HG03432 (cell line): Measurements from ENCODE around the gene PARD3.

Experiments used
- ATAC-seq: cut with Tn5 transposase; IDR thresholded peaks from one replicate; pipeline ENCODE4 v1.9.1; 2021; ENCODE audit warnings: mild to moderate bottlenecking, moderate library complexity; ENCODE audit not compliant: unreplicated experiment

The PARD3 gene

DNA sequence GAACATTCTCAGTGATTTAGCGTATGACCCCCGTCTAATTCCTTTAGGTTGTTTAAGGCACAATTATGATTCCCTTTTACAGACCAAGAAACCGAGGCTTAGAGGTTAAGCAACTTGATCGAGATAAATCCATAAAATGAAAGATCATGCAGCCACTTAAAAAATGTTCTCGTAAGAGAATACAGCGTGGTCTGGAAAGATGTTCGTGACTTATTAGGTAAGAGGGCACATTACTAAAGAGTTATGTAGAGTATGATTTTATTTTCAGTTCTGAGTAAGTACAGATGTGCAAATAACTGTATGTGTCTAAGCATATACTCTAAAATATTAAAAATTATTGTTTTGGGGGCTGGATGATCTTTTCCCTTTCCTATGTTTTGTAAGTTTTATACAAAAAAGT is 575.1 kb downstream of the PARD3 start:
- no peak for ATAC-seq

DNA sequence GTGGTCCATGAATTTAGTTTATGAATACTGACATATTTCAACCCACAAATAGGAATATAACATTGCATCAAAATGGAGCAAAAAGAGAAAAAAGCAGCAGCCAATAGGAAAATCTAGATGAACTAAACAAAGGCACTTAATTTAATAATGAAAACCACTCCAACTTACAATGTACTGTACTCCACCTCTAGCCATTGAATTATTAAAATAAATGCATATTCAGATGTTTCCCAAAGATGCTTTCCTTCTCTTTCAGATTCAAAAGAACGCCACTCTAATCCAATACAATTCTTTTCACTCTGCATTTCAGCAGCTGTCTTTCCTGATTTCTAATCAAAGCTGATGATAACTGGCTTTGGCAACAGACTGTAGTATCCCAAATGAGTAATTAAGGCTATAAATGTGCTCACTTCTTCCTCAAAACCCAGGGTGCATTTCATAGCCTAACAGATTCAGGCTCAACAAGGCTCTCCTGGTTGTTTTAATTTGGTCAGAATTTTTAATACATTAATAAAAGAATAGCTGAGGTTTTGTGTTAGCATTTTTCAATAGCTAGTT is 577.1 kb downstream of the PARD3 start:
- no peak for ATAC-seq

DNA sequence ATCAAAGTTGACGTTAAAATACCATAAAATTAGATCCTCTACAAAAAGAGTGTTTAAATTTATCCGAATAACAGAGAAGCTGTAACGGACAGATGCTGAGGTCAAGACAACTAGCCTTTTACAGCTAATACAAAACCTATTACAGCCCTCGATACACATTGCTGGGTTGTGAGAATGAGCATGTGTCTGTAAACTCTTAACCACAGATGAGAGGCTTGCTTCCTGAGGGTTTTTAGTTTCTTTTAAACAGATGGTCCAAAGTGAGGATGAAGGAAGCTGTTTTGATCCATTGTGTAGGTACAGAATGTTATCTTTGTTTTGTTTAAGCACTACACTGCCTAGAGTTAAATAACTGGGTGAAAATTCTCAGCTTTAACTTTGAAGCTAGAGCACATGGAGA is 578.2 kb downstream of the PARD3 start:
- no peak for ATAC-seq

DNA sequence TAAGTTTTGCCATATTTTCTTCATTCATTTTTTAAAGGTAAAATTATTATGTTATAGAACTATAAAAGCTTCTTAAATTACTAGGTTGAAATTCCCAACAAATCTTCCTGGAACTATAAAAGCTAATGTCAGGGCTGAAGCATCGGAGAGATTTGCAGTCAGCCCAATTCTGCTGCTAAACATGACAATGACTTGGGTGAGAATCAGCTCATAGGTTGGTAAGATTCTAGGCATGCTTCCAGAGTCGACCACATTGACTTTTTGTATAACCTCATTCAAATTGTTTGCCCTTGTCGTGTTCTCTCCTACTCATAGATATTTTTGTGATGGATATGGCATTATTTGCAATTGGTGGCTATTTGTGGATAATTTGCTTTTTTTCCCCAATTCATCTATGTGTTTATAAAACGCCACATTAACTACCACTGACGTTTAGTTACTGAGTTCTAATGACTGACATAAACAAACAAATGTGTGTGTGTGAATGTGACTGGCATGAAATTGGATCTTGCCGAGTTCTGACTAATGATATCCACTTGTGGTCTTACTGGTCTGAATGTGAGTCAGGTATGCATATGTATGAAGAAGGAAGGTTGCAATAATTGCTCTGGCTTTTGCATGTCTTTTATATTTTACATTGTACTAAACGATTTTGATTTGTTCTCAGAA is 579.8 kb downstream of the PARD3 start:
- no peak for ATAC-seq

DNA sequence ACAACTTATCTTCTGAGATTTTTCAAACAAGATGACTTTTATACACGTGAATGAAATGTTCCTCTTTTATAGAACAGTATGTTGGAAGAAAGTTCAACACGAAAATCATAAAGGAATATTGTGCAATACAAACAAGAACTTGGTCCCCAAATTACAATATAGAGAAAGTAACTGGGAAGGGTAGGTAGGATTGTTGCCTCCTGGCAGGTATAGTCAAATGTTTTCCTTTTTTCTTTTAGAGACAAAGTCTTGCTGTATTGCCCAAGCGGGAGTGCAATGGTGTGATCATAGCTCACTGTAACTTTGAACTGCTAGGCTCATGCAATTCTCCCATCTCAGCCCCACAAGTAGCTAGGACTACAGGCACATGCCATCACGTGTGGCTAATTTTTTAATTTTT is 582.6 kb downstream of the PARD3 start:
- ATAC-seq = no peak

DNA sequence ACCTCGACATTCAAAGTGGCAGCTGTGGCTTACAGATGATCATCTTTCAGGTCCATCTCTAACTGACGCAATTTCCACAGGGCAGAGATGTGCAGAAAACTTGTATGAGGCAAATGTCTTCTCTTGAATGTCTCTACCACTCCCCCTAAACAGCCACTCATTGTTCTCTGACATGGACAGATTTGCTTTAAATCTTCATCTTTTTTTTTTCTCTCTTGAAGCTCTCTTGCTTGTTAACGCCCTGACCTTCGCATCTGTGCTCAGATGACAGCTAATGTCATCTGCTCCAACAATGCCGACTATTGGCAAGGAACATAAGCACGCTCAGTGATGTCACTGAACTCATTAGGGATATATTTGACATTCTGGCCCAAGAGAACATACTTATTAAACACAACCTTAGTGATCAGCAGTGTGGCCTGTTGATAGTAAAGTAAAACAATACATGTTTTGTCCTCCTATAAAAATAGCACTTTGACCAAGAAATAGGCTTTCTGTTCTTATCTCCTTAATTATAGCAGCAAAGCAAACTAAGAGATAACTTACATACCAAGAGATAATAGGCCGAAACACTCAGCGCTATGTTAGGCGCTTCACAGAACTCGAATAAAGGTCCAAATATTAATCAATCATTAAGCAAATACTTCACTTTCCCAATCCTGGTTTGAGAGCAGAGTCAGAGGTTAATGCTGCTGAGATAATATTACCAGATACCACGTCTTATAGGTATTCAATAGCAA is 583.5 kb downstream of the PARD3 start:
- ATAC-seq = no peak

DNA sequence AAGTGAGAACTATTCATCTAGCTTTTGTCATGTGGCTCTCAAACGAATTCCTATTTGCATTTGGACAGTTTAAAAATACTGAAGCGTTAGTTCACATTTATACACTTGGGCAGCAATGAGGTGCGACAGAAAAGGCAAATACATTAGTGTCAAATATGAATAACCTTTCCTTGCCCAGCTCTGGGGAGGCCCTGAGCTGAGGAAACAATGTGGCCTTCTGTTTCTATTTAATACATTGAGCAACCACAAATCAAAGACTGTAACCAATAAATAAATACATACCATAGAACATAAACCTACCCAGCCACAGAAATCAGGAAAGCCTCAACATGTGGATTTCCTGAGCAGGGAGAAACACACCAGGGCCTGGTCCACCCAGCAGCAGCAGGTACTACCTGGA is 585.2 kb downstream of the PARD3 start:
- no peak for ATAC-seq

DNA sequence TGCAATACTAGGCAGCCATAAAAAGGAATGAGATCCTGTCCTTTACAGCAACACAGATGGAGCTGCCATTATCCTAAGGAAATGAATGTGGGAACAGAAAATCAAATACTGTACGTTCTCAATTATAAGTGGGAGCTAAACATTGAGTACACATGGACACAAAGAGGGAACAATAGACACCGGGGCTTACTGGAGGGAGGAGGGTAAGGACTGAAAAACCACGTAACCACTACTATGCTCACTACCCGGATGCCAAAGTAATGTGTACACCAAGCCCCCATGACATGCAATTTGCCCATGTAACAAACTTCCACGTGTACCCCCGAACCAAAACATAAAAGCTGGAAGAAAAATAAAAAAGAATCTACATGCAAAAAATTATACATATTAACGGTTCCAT is 587.0 kb downstream of the PARD3 start:
- ATAC-seq = no peak

DNA sequence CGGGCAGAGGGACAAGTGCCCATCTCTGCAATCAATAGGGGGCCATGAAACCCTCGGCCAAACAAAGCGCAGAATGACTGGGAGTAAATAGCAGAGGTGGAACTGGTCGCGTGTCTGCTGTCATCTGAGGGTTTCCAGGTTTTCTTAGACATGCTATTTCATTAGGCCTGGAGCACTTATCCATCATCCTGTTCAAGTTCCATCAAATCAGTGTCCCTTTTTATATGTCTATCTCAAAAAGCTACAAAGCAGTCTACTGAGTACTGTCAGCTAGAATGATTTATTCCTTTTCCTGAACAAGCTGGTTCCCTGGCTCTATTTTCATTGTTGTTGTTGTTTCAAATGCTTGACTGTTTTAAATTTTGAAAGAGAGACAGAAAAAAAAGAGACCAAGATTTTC is 590.5 kb downstream of the PARD3 start:
- ATAC-seq = no peak

DNA sequence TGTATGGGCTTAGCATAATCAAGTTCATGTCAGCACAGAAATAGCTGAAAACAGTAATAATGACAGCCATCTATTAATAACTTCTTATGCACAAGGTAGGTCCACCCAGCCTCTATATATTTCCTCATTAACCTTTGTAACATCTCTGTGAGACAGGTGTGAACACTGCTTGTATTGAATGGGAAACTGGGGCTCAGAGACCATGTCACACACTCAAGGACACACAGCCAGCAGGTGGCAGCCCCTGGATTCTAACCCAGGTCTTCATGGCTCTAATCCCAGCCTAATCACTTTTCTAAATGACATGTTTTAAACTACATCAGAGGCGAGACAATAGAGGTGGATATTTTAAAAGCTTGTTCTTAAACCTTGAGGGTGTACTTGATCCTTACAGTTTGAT is 591.4 kb downstream of the PARD3 start:
- no peak for ATAC-seq

DNA sequence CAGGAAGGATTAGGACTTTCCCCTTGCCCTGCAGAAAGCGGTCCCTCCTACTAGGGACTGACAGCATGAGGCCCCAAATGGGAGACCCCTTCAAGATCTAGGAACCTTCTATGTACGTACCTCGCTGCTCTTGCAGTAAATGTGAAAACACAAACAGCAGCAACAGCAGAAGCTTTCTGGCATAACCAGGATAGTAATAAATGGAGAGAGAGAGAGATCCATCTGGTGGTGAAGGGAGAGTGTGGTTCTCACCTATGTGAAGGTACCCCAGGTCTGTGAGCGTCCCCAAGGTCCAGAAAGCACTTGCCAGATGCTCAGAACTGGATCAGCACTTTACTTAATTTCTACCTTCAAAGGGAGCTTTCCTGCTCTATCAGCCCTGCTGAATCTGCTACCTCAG is 592.7 kb downstream of the PARD3 start:
- ATAC-seq = no peak

DNA sequence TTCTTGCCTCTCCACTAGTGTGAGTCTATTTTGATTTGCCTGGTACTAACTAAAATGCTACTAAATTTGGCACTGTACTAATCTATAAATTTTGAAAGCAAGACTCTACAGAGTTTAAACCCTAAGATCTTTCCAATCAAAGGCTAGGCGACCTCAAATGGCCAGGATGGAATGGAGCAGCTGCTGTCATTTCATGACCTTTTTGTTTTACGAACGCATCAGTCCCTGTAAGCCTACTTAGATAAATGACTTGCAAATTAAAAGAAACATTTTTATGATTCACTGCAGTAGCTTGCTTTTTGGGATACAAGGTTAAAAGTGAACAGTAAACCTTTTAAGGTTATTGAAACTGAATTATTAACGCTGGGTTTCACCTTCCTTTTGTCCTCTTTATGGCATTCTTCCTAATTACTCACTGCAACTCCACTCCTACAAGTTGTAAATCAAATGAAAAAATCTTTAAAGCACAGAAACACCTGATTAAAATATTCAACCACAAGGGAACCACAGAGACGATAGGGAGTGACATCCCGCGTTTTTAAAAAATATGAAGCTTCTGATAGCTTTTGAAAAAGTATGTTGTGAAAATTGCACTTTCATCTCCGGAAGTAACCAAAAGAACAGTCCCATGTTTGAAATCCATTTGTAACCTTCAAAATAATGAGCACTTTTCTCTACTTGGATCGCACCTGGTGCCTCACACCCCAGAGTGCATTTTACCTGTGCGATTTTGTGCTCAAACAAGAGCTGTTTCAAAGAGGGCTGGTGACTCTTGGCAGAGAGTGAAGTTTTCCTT is 595.1 kb downstream of the PARD3 start:
- no peak for ATAC-seq

DNA sequence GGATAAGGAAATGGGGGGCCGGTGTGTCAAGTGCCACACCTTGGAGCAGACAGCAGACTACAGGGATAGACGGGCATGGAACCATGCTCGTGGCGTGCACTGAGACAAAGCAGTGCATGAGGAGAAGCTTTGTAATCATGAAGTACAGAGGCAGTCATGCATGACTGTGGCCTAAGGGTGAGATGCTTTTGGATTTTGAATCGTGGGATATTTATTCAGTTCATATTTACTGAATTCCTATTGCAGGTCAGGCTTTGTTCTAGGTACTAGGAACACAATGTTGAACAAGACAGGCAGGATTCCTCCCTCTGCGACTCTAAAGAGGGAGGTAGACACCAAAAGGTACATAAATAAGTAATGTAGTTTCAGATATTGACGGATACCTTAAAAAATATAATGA is 597.6 kb downstream of the PARD3 start:
- no peak for ATAC-seq

DNA sequence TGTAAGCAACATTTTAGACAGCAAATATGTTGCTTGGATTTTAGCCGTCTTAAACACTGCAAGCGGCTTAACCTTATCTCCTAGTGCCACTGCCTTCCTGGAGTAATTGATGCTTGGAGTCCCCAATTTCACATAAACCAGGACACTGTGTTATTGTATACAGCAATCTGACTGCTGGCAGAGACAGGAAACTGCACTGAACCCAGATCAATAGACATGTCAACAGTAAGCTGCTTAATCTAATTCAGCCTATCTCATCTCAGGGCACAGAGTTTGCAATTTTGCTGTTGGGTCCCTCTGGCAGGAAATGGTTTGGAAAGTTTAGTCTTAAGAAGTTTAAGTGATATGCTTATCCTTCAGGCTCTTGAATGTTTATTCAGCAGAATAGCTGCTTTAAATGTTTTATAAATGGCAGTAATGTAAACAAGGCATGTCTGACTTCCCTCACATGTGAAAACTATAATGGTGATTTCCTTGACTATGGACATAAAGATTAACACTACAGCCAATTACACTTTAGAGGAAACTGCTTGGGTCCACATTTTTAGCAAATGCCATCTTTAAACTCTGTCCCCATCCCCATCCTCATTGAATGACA is 598.6 kb downstream of the PARD3 start:
- no peak for ATAC-seq

DNA sequence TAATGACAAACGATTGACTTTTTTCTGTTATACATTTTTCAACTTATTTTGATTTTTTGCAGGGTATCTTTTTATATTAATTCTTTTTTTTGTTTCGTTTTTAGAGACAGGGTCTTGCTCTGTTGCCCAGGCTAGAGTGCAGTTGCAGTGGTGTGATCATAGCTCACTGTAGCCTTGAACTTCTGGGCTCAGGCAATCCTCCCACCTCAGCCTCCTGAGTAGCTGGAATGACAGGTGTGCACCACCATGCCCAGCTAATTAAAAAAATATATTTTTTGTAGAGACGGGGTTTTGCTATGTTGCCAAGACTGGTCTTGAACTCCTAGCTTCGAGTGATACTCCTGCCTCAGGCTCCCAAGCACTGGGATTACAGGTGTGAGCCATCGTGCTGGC is 601.3 kb downstream of the PARD3 start:
- no peak for ATAC-seq

DNA sequence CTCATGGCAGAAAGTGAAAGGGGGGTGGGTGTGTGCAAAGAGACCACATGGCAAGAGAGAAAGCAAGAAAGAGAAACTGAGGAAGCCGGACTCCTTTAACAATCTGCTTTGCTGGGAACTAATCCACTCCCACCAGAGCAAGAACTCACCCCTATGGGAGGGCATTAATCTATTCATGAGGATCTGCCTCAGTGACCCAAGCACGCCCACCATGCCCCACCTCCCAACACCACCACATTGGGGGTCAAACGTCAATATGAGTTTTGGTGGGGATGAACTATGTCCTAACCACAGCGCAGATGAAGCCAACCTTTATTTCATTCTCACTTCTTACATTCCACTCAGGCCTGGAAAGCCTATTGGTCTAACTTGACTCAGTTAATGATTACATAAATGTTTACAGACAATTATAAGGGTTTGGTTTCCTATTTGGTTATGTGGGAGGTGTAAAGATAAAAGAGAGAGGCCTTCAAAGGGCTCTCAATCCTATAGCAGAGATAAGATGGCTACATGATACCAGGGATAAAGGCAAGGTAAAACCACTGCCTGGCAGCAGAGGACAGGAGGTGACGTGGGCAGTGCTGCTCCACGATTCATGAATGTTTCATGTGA is 601.8 kb downstream of the PARD3 start:
- no peak for ATAC-seq

DNA sequence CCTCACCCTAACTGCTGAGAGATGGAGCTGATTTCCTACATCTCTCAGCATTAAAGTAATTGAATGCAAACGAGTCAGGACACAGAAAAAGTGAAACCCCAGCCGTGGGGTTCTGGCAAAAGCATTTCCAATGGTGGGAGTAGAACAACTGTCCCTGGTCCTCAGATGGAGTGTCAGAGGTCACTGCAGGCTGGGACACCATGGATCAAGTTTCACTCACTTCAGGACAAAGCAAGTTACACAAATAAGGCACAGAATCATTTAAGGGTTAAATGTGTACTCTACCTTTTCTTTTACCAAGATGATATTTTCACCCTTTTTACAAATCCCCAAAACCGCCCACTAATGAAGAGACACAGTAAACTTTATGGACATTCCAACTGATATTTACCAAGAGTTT is 607.8 kb downstream of the PARD3 start:
- ATAC-seq = no peak

DNA sequence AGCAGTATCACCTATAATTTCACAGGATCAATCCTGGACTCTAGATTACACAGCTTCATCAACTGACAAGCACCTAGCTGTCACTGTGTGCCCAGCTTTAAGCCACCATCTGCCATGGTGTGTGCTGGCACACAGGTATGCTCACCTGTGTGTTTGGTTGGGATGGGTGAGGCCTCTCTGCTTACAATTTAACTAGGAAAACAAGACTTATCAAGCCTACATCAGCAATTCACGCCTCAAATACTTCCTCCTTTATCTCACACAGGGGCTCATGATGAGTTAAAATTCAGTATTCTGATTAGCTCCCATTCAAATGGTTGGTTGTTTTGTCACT is 608.2 kb downstream of the PARD3 start:
- ATAC-seq = no peak

DNA sequence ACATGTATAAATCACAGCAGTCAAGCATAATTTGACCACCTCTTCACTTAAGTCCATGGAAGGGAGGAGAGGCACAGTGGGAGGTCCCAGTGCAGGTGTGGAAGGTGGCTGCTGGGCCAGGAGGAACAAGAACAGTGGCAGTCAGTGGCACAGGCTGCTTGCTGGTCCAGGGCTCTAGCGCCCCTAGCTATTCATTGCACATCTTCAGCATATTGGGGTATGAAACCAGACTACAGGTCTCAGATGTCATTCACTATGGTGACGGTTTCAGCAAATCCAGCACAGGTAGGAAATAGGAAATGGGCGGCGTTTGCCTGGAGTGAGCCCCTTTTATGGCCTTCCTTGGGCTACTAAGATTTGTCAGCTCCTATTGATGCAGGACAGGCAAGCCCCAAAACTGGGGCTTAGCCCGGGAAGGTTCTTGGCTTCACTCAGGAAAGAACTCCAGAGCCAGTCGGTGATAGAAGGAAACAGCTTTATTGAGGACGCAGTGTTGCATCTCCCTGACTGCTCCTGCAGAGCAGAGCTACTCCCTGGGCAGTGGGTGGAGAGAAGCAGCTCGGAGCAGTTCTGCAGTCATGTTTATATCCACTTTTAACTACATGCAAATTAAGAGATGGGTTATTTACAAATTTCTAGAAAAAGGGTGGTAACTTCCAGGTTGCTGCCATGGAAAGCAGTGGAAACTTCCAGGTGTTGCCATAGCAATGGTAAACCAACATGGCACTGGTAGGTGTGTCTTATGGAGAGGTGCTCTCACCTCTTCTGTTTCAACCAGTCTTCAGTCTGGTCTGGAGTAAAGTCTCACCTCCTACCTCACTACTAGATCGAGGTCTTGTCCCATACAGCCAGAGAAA is 608.8 kb downstream of the PARD3 start:
- peak; percentile 62 for ATAC-seq

DNA sequence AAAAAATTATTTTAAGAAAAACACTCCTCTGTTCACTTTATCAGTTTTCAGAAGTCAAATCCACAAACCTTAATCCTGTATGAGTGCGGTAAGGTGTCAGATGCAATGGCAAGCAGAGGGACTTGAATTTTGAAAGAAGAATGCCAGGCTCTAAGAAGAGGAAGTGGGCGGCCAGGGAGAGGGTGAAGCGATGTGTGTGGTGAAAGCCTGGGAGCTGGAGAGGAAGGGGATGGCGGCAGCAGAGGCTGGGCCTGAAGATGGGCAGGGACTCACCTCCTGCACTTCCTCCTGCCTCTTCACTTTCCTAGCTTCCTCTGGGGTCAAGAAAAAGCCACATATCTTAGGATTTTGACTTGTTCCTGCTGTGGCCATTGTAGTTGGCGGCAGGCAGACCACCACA is 609.6 kb downstream of the PARD3 start:
- no peak for ATAC-seq
